Measurements from ENCODE around the gene ADCY2.

ADCY2 gene

GRCh38 chr5:7877851-7878250, 481.9 kb downstream of the ADCY2 start:
- no peak for DNase-seq

GRCh38 chr5:7878381-7878873, 482.5 kb downstream of the ADCY2 start:
- no peak for DNase-seq
